ENCODE data around the gene IPO11.
"Not testable (repeated sequence)": the region's sequence is repeated elsewhere in the genome, so short reads cannot be mapped to it uniquely, and the experiment has no call there.

IPO11 gene

GRCh38 chr5:62560786-62561185, 148.2 kb downstream of the IPO11 start:
- H3K36me3 ChIP-seq (ENCODE audit: control insufficient read depth, low read depth, low read length): peaks cover 3% of the 10 kb centered on the region
- H3K27ac ChIP-seq (ENCODE audit: low read length): no peak overlapping the region
- H3K27me3 ChIP-seq (ENCODE audit: control insufficient read depth, insufficient read depth, low read length): no peaks in the 10 kb centered on the region
- no peak overlapping the region for H3K9ac ChIP-seq (ENCODE audit: low read length)
- no peaks in the 10 kb centered on the region for H3K9me3 ChIP-seq (ENCODE audit: control insufficient read depth, low read depth, low read length)
- no peaks in the 10 kb centered on the region for H3K4me1 ChIP-seq (ENCODE audit: control insufficient read depth, low read depth, low read length)
- no peak overlapping the region for H3K4me3 ChIP-seq (ENCODE audit: low read length)

GRCh38 chr5:62561896-62562295, 149.3 kb downstream of the IPO11 start:
- Histone ChIP-seq H3K36me3 (ENCODE audit: control insufficient read depth, low read depth, low read length) (peaks cover 3% of the 10 kb centered on the region), H3K27me3 (ENCODE audit: control insufficient read depth, insufficient read depth, low read length) (no peaks in the 10 kb centered on the region), H3K9ac (ENCODE audit: low read length) (no peak overlapping the region), H3K4me1 (ENCODE audit: control insufficient read depth, low read depth, low read length) (no peaks in the 10 kb centered on the region), H3K27ac (ENCODE audit: low read length) (no peak overlapping the region), H3K9me3 (ENCODE audit: control insufficient read depth, low read depth, low read length) (no peaks in the 10 kb centered on the region), H3K4me3 (ENCODE audit: low read length) (no peak overlapping the region)

- Histone ChIP-seq H3K4me3 (ENCODE audit: low read length) (no peak overlapping the region), H3K36me3 (ENCODE audit: control insufficient read depth, low read depth, low read length) (peaks cover 3% of the 10 kb centered on the region)
Measured at GRCh38 chr5:62562867-62563266, 150.3 kb downstream of the IPO11 start.

GRCh38 chr5:62564101-62564500, 151.5 kb downstream of the IPO11 start:
- Histone ChIP-seq H3K9me3 (ENCODE audit: control insufficient read depth, low read depth, low read length) (no peaks in the 10 kb centered on the region), H3K4me1 (ENCODE audit: control insufficient read depth, low read depth, low read length) (peaks cover 5% of the 10 kb centered on the region), H3K36me3 (ENCODE audit: control insufficient read depth, low read depth, low read length) (peaks cover under 1% of the 10 kb centered on the region), H3K27me3 (ENCODE audit: control insufficient read depth, insufficient read depth, low read length) (no peaks in the 10 kb centered on the region), H3K9ac (ENCODE audit: low read length) (no peak overlapping the region), H3K4me3 (ENCODE audit: low read length) (no peak overlapping the region), H3K27ac (ENCODE audit: low read length) (no peak overlapping the region)

More at GRCh38 chr5:62562867-62563266, 150.3 kb downstream of the IPO11 start:
- Histone ChIP-seq H3K27me3 (ENCODE audit: control insufficient read depth, insufficient read depth, low read length) (no peaks in the 10 kb centered on the region), H3K4me1 (ENCODE audit: control insufficient read depth, low read depth, low read length) (no peaks in the 10 kb centered on the region), H3K27ac (ENCODE audit: low read length) (no peak overlapping the region), H3K9ac (ENCODE audit: low read length) (no peak overlapping the region), H3K9me3 (ENCODE audit: control insufficient read depth, low read depth, low read length) (no peaks in the 10 kb centered on the region)

- H3K9ac ChIP-seq (ENCODE audit: low read length); H3K36me3 ChIP-seq (ENCODE audit: control insufficient read depth, low read depth, low read length); H3K27me3 ChIP-seq (ENCODE audit: control insufficient read depth, insufficient read depth, low read length); H3K9me3 ChIP-seq (ENCODE audit: control insufficient read depth, low read depth, low read length); H3K4me3 ChIP-seq (ENCODE audit: low read length); H3K27ac ChIP-seq (ENCODE audit: low read length): not testable (repeated sequence)
- peaks cover 14% of the 10 kb centered on the region for H3K4me1 ChIP-seq (ENCODE audit: control insufficient read depth, low read depth, low read length)
Measured at GRCh38 chr5:62565740-62566139, 153.2 kb downstream of the IPO11 start.

GRCh38 chr5:62568143-62568542, 155.6 kb downstream of the IPO11 start:
- Histone ChIP-seq H3K36me3 (ENCODE audit: control insufficient read depth, low read depth, low read length) (no peaks in the 10 kb centered on the region), H3K4me1 (ENCODE audit: control insufficient read depth, low read depth, low read length) (peaks cover 14% of the 10 kb centered on the region), H3K4me3 (ENCODE audit: low read length) (no peak overlapping the region), H3K9ac (ENCODE audit: low read length) (no peak overlapping the region), H3K27ac (ENCODE audit: low read length) (no peak overlapping the region), H3K27me3 (ENCODE audit: control insufficient read depth, insufficient read depth, low read length) (no peaks in the 10 kb centered on the region), H3K9me3 (ENCODE audit: control insufficient read depth, low read depth, low read length) (no peaks in the 10 kb centered on the region)

GRCh38 chr5:62568800-62569432, 156.4 kb downstream of the IPO11 start:
- Histone ChIP-seq H3K27ac (ENCODE audit: low read length) (peak overlapping the region; percentile 48), H3K36me3 (ENCODE audit: control insufficient read depth, low read depth, low read length) (no peaks in the 10 kb centered on the region)

GRCh38 chr5:62569470-62569869, 156.9 kb downstream of the IPO11 start:
- Histone ChIP-seq H3K27ac (ENCODE audit: low read length) (peak overlapping the region; percentile 48), H3K4me3 (ENCODE audit: low read length) (no peak overlapping the region), H3K27me3 (ENCODE audit: control insufficient read depth, insufficient read depth, low read length) (no peaks in the 10 kb centered on the region)

More at GRCh38 chr5:62568800-62569432, 156.4 kb downstream of the IPO11 start:
- no peaks in the 10 kb centered on the region for H3K9me3 ChIP-seq (ENCODE audit: control insufficient read depth, low read depth, low read length)
- H3K4me1 ChIP-seq (ENCODE audit: control insufficient read depth, low read depth, low read length): peaks cover 14% of the 10 kb centered on the region
- H3K4me3 ChIP-seq (ENCODE audit: low read length): no peak overlapping the region
- no peaks in the 10 kb centered on the region for H3K27me3 ChIP-seq (ENCODE audit: control insufficient read depth, insufficient read depth, low read length)
- H3K9ac ChIP-seq (ENCODE audit: low read length): no peak overlapping the region

GRCh38 chr5:62572918-62573514, 160.5 kb downstream of the IPO11 start:
- Histone ChIP-seq H3K9ac (ENCODE audit: low read length) (no peak overlapping the region), H3K9me3 (ENCODE audit: control insufficient read depth, low read depth, low read length) (no peaks in the 10 kb centered on the region), H3K27me3 (ENCODE audit: control insufficient read depth, insufficient read depth, low read length) (no peaks in the 10 kb centered on the region), H3K4me1 (ENCODE audit: control insufficient read depth, low read depth, low read length) (peaks cover 14% of the 10 kb centered on the region), H3K36me3 (ENCODE audit: control insufficient read depth, low read depth, low read length) (no peaks in the 10 kb centered on the region), H3K4me3 (ENCODE audit: low read length) (no peak overlapping the region), H3K27ac (ENCODE audit: low read length) (no peak overlapping the region)

More at GRCh38 chr5:62569470-62569869, 156.9 kb downstream of the IPO11 start:
- H3K9ac ChIP-seq (ENCODE audit: low read length): no peak overlapping the region
- H3K4me1 ChIP-seq (ENCODE audit: control insufficient read depth, low read depth, low read length): peaks cover 14% of the 10 kb centered on the region
- H3K36me3 ChIP-seq (ENCODE audit: control insufficient read depth, low read depth, low read length): no peaks in the 10 kb centered on the region
- H3K9me3 ChIP-seq (ENCODE audit: control insufficient read depth, low read depth, low read length): no peaks in the 10 kb centered on the region

GRCh38 chr5:62574599-62574998, 162.0 kb downstream of the IPO11 start:
- Histone ChIP-seq H3K27me3 (ENCODE audit: control insufficient read depth, insufficient read depth, low read length) (no peaks in the 10 kb centered on the region), H3K9me3 (ENCODE audit: control insufficient read depth, low read depth, low read length) (no peaks in the 10 kb centered on the region), H3K4me1 (ENCODE audit: control insufficient read depth, low read depth, low read length) (peaks cover 12% of the 10 kb centered on the region), H3K4me3 (ENCODE audit: low read length) (no peak overlapping the region), H3K27ac (ENCODE audit: low read length) (no peak overlapping the region), H3K9ac (ENCODE audit: low read length) (no peak overlapping the region), H3K36me3 (ENCODE audit: control insufficient read depth, low read depth, low read length) (no peaks in the 10 kb centered on the region)

GRCh38 chr5:62575066-62575465, 162.5 kb downstream of the IPO11 start:
- Histone ChIP-seq H3K27me3 (ENCODE audit: control insufficient read depth, insufficient read depth, low read length) (no peaks in the 10 kb centered on the region), H3K9me3 (ENCODE audit: control insufficient read depth, low read depth, low read length) (no peaks in the 10 kb centered on the region), H3K4me1 (ENCODE audit: control insufficient read depth, low read depth, low read length) (peaks cover 9% of the 10 kb centered on the region), H3K4me3 (ENCODE audit: low read length) (no peak overlapping the region), H3K36me3 (ENCODE audit: control insufficient read depth, low read depth, low read length) (no peaks in the 10 kb centered on the region), H3K9ac (ENCODE audit: low read length) (no peak overlapping the region), H3K27ac (ENCODE audit: low read length) (no peak overlapping the region)

GRCh38 chr5:62575489-62575888, 162.9 kb downstream of the IPO11 start:
- H3K9me3 ChIP-seq (ENCODE audit: control insufficient read depth, low read depth, low read length): no peaks in the 10 kb centered on the region
- H3K4me1 ChIP-seq (ENCODE audit: control insufficient read depth, low read depth, low read length): peaks cover 9% of the 10 kb centered on the region
- no peaks in the 10 kb centered on the region for H3K27me3 ChIP-seq (ENCODE audit: control insufficient read depth, insufficient read depth, low read length)
- H3K36me3 ChIP-seq (ENCODE audit: control insufficient read depth, low read depth, low read length): peaks cover 2% of the 10 kb centered on the region
- H3K27ac ChIP-seq (ENCODE audit: low read length): no peak overlapping the region
- no peak overlapping the region for H3K4me3 ChIP-seq (ENCODE audit: low read length)
- H3K9ac ChIP-seq (ENCODE audit: low read length): no peak overlapping the region
